Endodermal cell (in vitro differentiated cells): Measurements from ENCODE around the gene TMEM114. TPM values are rescaled to one million over a fixed set of nuclear protein-coding genes. Genes with fewer than 3 reads are reported as not detected.

Experiments used
- DNase-seq: peaks from one replicate; pipeline ENCODE4 v3.0.0-alpha.2; 2017
- H3K27ac ChIP-seq: 2 replicates; pipeline ENCODE4 v1.5.1; 2013; ENCODE audit warnings: mild to moderate bottlenecking, low read depth, low read length, moderate library complexity
- H3K27me3 ChIP-seq: 2 replicates; pipeline ENCODE4 v1.6.1; 2013; ENCODE audit warnings: mild to moderate bottlenecking, low read length, moderate library complexity; ENCODE audit not compliant: insufficient read depth, control insufficient read depth, poor library complexity, severe bottlenecking
- H3K36me3 ChIP-seq: 2 replicates; pipeline ENCODE4 v1.7.0; 2013; ENCODE audit warnings: mild to moderate bottlenecking, low read length, moderate library complexity; ENCODE audit not compliant: control insufficient read depth, insufficient read depth
- H3K4me1 ChIP-seq: one replicate; pipeline ENCODE4 v1.7.0; 2013; ENCODE audit warnings: low read length; ENCODE audit not compliant: control insufficient read depth, insufficient read depth
- H3K4me3 ChIP-seq: 2 replicates; pipeline ENCODE4 v1.5.1; 2013; ENCODE audit warnings: mild to moderate bottlenecking, low read length, moderate library complexity
- H3K9ac ChIP-seq: 2 replicates; pipeline ENCODE4 v1.6.1; 2013; ENCODE audit warnings: mild to moderate bottlenecking, low read length, moderate library complexity; ENCODE audit not compliant: poor library complexity, severe bottlenecking; ENCODE audit errors: extremely low read depth
- H3K9me3 ChIP-seq: 2 replicates; pipeline ENCODE4 v1.6.1; 2013; ENCODE audit warnings: mild to moderate bottlenecking, low read length, moderate library complexity; ENCODE audit not compliant: control insufficient read depth
- H3K27ac Mint-ChIP-seq: 2 replicates; pipeline ENCODE4 v1.8.0; 2020; ENCODE audit warnings: mixed read lengths
- H3K27me3 Mint-ChIP-seq: 2 replicates; pipeline ENCODE4 v1.8.0; 2021; ENCODE audit warnings: mild to moderate bottlenecking, mixed read lengths; ENCODE audit not compliant: insufficient read depth
- H3K36me3 Mint-ChIP-seq: 2 replicates; pipeline ENCODE4 v1.8.0; 2020; ENCODE audit warnings: low read depth, mixed read lengths
- H3K4me1 Mint-ChIP-seq: 2 replicates; pipeline ENCODE4 v1.8.0; 2020; ENCODE audit warnings: mixed read lengths
- H3K4me3 Mint-ChIP-seq: 2 replicates; pipeline ENCODE4 v1.8.0; 2020; ENCODE audit warnings: mild to moderate bottlenecking, moderate library complexity, mixed read lengths
- H3K9me3 Mint-ChIP-seq: 2 replicates; pipeline ENCODE4 v1.8.0; 2020; ENCODE audit warnings: mild to moderate bottlenecking, mixed read lengths
- CTCF ChIP-seq: fragments of 200-600 bp; sonication (generic); conservative IDR thresholded peaks from 2 replicates; pipeline ENCODE4 v1.5.0; 2021; ENCODE audit warnings: antibody characterized with exemption, mild to moderate bottlenecking
- WGBS, 2 experiments: methylation state at CpG; one replicate each; pipeline versions ENCODE4 v1.1.5 to v1.1.7; 2013; ENCODE audit warnings: missing lambda C conversion rate in 2 of 2, mixed read lengths in 1 of 2; ENCODE audit not compliant: insufficient coverage in 1 of 2, insufficient read length in 1 of 2; 5-methylcytosine and 5-hydroxymethylcytosine counted together
- total RNA-seq, 2 donors: library from RNA; stranded (reverse); fragmentation: NEBNext Ultra II Directional in 1 of 2; extraction: Animal tissue kit (Norgen Biotek cat#: 25700) in 1 of 2; gene quantifications; 2 replicates in 1 of 2; 3 replicates in 1 of 2; pipeline ENCODE4 v1.2.1, GENCODE V29; 2021

Gene TMEM114
- total RNA-seq, 2 donors from 2014 or later, result 0.40 TPM; not detected in 1

GRCh38 chr16:8543258-8543657 is 47.1 kb downstream of the TMEM114 start:
- H3K4me3 ChIP-seq, result no peak overlapping the region
- no peaks in the 10 kb centered on the region for H3K9me3 Mint-ChIP-seq
- no peak overlapping the region for H3K27ac ChIP-seq
- H3K36me3 Mint-ChIP-seq, result no peaks in the 10 kb centered on the region
- no peak overlapping the region for H3K27ac Mint-ChIP-seq
- H3K27me3 ChIP-seq, result peaks cover 8% of the 10 kb centered on the region
- peaks cover 28% of the 10 kb centered on the region for H3K27me3 Mint-ChIP-seq
- H3K4me1 Mint-ChIP-seq, result peaks cover 1% of the 10 kb centered on the region
- H3K36me3 ChIP-seq, result no peaks in the 10 kb centered on the region
- no peak for TF ChIP-seq CTCF
- H3K4me1 ChIP-seq, result no peaks in the 10 kb centered on the region
- H3K9me3 ChIP-seq, result no peaks in the 10 kb centered on the region
- no peak overlapping the region for H3K9ac ChIP-seq
- H3K4me3 Mint-ChIP-seq, result no peak overlapping the region
- no peak for DNase-seq
- 92 to 100% methylated on average over 2 to 3 of the region's 3 CpGs for WGBS, 2 experiments

DNA sequence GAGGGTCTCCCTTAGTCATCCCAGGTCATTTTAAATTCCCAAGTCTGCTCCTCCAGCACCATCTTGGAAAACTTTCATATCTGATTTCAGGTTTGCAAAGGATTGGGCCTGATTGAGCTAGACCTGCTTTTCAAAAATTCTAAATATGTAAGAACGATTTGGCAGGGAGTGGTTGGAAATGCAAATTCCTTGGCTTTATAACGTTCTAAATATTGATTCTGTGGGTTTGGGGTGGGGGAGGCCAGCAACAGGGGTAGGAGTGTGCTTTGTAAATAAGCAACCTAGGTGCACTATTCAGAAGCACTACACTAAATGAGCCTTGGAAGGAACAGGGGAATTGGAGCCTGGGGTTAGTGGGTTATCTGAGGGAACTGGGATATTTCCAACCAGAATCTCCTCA is 47.9 kb downstream of the TMEM114 start:
- TF ChIP-seq CTCF, result no peak
- Histone ChIP-seq H3K9ac (no peak overlapping the region), H3K36me3 (no peaks in the 10 kb centered on the region), H3K27me3 (peaks cover 8% of the 10 kb centered on the region), H3K27ac (no peak overlapping the region), H3K4me3 (no peak overlapping the region), H3K9me3 (no peaks in the 10 kb centered on the region), H3K4me1 (no peaks in the 10 kb centered on the region)
- Mint-ChIP-seq H3K4me3 (no peak overlapping the region), H3K36me3 (no peaks in the 10 kb centered on the region), H3K27ac (no peak overlapping the region), H3K4me1 (peaks cover 1% of the 10 kb centered on the region), H3K27me3 (peaks cover 30% of the 10 kb centered on the region), H3K9me3 (no peaks in the 10 kb centered on the region)
- WGBS, 2 experiments, result 69% methylated on average over 2 of the region's 2 CpGs; no CpG with 5 or more reads in 1 of the 2 experiments
- DNase-seq, result no peak

DNA sequence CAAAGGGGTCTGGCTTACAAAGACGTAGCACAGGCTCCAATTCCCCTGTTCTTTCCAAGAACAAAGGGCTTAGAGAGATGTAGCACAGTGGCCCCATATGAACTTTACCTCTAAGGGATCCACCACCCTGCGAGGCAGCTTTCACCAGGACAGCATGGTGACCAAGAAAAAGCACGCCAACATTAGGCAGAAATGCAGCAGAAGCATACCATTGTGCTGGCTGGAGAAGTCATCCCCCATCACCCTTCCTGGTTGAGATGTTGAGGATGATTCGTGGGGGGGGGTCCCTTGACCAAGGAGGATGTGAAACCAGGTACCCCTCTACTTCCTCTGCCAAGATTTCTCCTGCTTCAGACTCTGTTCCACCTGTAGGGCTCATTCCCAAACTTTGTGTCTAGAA is 48.4 kb downstream of the TMEM114 start:
- peaks cover 5% of the 10 kb centered on the region for H3K27me3 ChIP-seq
- H3K9ac ChIP-seq, result no peak overlapping the region
- WGBS, 2 experiments, result 83 to 89% methylated on average over 2 to 4 of the region's 4 CpGs
- H3K9me3 Mint-ChIP-seq, result no peaks in the 10 kb centered on the region
- H3K36me3 ChIP-seq, result no peaks in the 10 kb centered on the region
- no peaks in the 10 kb centered on the region for H3K9me3 ChIP-seq
- no peak for DNase-seq
- H3K27ac ChIP-seq, result no peak overlapping the region
- H3K36me3 Mint-ChIP-seq, result no peaks in the 10 kb centered on the region
- H3K4me3 ChIP-seq, result no peak overlapping the region
- no peak overlapping the region for H3K27ac Mint-ChIP-seq
- H3K4me1 Mint-ChIP-seq, result peaks cover 1% of the 10 kb centered on the region
- peaks cover 28% of the 10 kb centered on the region for H3K27me3 Mint-ChIP-seq
- TF ChIP-seq CTCF, result no peak
- H3K4me3 Mint-ChIP-seq, result no peak overlapping the region
- no peaks in the 10 kb centered on the region for H3K4me1 ChIP-seq
